ENCODE results near the gene PAK2. TPM values are rescaled to one million over a fixed set of nuclear protein-coding genes. Genes with fewer than 3 reads are reported as not detected.

PAK2 gene
- total and polyA plus RNA-seq, 2 experiments from 2014 or later, result 24.3 to 49.4 TPM

- TF ChIP-seq STAT1 (IDR thresholded peaks at IDR 0.05; ENCODE audit: unreplicated experiment), result no peak
- TF ChIP-seq ZNF462 (CRISPR knock-in tag; IDR thresholded peaks at IDR 0.05), result no peak
- no peak for TF ChIP-seq NANOG (IDR thresholded peaks at IDR 0.05; ENCODE audit: borderline replicate concordance)
- no peak for TF ChIP-seq EZH2 (IDR thresholded peaks at IDR 0.05; ENCODE audit: low read depth, unreplicated experiment)
- TF ChIP-seq ETS1 (IDR thresholded peaks at IDR 0.05), result no peak
- TF ChIP-seq ZNF114 (CRISPR knock-in tag; IDR thresholded peaks at IDR 0.05), result no peak
Measured at GRCh38 chr3:196772102-196772501, 32.4 kb downstream of the PAK2 start (continued).

DNA sequence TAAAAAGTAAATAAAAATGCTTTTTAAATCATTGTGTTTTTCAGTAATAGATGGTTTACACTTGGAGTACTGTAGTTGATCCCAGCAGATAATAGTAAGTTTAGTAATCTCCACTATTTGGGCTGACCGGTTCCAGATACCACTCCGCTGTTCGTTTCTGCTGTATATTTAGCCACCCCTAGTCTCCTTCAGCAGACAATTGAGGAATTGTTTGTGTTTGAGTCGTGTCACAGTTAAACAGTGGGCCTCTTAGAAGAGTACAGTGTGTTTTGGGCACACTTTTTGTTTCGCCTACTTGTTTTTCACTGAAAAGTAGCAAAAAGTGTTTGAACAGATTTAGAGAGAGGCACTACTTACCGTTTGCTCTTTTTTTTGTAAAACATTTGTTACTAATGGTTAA, 33.2 kb downstream of the PAK2 start:
- Histone ChIP-seq H3K4me1 (ENCODE audit: insufficient read depth) (peaks cover 24% of the 10 kb centered on the region), H3K4me3 (no peak overlapping the region), H2AFZ (no peak overlapping the region), H3K79me2 (replicated peaks; ENCODE audit: insufficient read depth) (peaks cover 100% of the 10 kb centered on the region), H3K36me3 (ENCODE audit: insufficient read depth) (no peaks in the 10 kb centered on the region), H3K4me2 (no peak overlapping the region), H4K20me1 (replicated peaks; ENCODE audit: insufficient read depth) (peaks cover 61% of the 10 kb centered on the region), H3F3A (replicated peaks; ENCODE audit: low read depth) (no peaks in the 10 kb centered on the region), H3K27me3 (ENCODE audit: insufficient read depth) (no peaks in the 10 kb centered on the region), H3K27ac (ENCODE audit: low read depth) (0 out of 2 replicates have a peak overlapping the region, but pooled peaks have one; percentile 66), H3K9me2 (ENCODE audit: insufficient read depth) (no peaks in the 10 kb centered on the region)
- ATAC-seq (no peak), DNase-seq (ENCODE audit: low spot score) (no peak)
- peaks cover 22% of the 10 kb centered on the region; the same call in 2 of the 3 replicates for H3K4me1 Mint-ChIP-seq
- peaks cover 13% of the 10 kb centered on the region; the same call in 2 of the 3 replicates for H3K36me3 Mint-ChIP-seq (ENCODE audit: low read depth)
- no peak overlapping the region for H3K4me3 Mint-ChIP-seq
- no peak overlapping the region for H3K27ac Mint-ChIP-seq
- peaks cover 3% of the 10 kb centered on the region for H3K27me3 Mint-ChIP-seq (ENCODE audit: insufficient read depth, low read depth, poor library complexity)
- no peaks in the 10 kb centered on the region for H3K9me3 Mint-ChIP-seq
- TF ChIP-seq REST (IDR thresholded peaks at IDR 0.05; ENCODE audit: unreplicated experiment), result no peak
- TF ChIP-seq CREB1 (CRISPR knock-in tag; IDR thresholded peaks at IDR 0.05; ENCODE audit: low read depth), result no peak
- TF ChIP-seq EZH2phosphoT487 (IDR thresholded peaks at IDR 0.05; ENCODE audit: unreplicated experiment), result no peak

All from GM23338 (cell line).